Nephron progenitor cell (in vitro differentiated cells): ENCODE results near the gene FIBCD1.

ENCODE experiments used
- DNase-seq: peaks from one replicate; pipeline ENCODE4 v3.0.0; 2021
- H3K27ac Mint-ChIP-seq: 2 replicates; pipeline ENCODE4 v1.8.0; 2021; ENCODE audit warnings: mild to moderate bottlenecking, moderate library complexity, mixed read lengths
- H3K27me3 Mint-ChIP-seq: 2 replicates; pipeline ENCODE4 v1.8.0; 2021; ENCODE audit warnings: mild to moderate bottlenecking, low read depth, mixed read lengths; ENCODE audit not compliant: poor library complexity
- H3K36me3 Mint-ChIP-seq: 2 replicates; pipeline ENCODE4 v1.8.0; 2021; ENCODE audit warnings: low read depth, mixed read lengths
- H3K4me1 Mint-ChIP-seq: 2 replicates; pipeline ENCODE4 v1.8.0; 2021; ENCODE audit warnings: mixed read lengths
- H3K4me3 Mint-ChIP-seq: 2 replicates; pipeline ENCODE4 v1.8.0; 2021; ENCODE audit warnings: mild to moderate bottlenecking, moderate library complexity, mixed read lengths
- H3K9me3 Mint-ChIP-seq: 2 replicates; pipeline ENCODE4 v1.8.0; 2021; ENCODE audit warnings: mild to moderate bottlenecking, moderate library complexity, mixed read lengths
- CTCF ChIP-seq: fragments of 200-600 bp; sonication (generic); IDR thresholded peaks from 2 replicates; pipeline ENCODE4 v1.5.0; 2021; ENCODE audit warnings: antibody characterized with exemption

FIBCD1 gene

DNA sequence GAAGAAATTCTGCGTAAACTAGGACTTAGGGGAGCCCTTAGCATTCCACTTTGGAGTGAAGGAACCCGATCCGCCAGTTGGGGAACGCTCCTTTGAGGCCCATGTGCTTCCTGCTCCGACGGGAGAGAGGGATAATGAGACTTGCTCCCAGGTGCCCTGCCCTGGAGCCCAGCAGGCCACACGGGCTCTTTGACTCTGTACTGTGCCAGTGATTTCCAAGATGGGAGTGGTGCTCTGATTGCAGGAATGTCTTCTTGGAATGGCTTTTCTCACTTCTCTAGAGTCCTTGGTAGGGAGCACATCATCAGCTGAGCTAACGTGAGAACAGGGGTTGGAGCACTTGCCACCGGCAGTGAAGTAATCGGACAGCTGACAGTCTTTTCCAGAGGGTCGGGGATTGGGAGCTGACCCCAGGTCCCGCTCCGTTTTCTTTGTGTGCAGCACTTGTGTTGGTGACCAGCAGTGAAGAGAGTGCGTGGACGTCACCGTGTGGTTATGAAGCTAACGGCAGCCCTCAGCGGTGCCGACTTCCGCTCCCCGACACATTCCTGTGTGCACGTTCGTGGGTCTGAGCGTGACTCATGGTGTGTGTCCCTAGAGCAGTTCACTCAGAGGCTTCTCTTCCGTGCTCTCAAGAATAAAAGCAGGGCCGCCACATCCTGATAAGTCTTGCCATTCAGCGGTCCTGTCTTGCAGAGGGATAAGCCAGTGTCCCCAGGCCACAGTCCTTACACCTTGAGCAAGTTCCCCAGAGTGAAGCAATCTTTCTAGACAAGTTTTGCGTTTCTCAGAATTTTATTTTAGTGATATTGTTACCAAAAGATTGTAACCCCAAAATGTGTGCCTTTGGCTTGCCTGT, 78.4 kb downstream of the FIBCD1 start:
- Mint-ChIP-seq H3K9me3 (no peaks in the 10 kb centered on the region), H3K4me1 (peaks cover 62% of the 10 kb centered on the region), H3K4me3 (peak overlapping the region; percentile 4), H3K27ac (peak overlapping the region; percentile 93), H3K36me3 (peaks cover 70% of the 10 kb centered on the region), H3K27me3 (peaks cover 3% of the 10 kb centered on the region)
- no peak for TF ChIP-seq CTCF
- DNase-seq = no peak

- peaks cover 77% of the 10 kb centered on the region for H3K36me3 Mint-ChIP-seq
- peaks cover 64% of the 10 kb centered on the region for H3K4me1 Mint-ChIP-seq
- peak overlapping the region; percentile 81 for H3K27ac Mint-ChIP-seq
- peaks cover 3% of the 10 kb centered on the region for H3K27me3 Mint-ChIP-seq
- H3K4me3 Mint-ChIP-seq = no peak overlapping the region
- DNase-seq = no peak
- no peaks in the 10 kb centered on the region for H3K9me3 Mint-ChIP-seq
- no peak for TF ChIP-seq CTCF
Observed at GRCh38 chr9:130858739-130859705, 80.0 kb downstream of the FIBCD1 start.

DNA sequence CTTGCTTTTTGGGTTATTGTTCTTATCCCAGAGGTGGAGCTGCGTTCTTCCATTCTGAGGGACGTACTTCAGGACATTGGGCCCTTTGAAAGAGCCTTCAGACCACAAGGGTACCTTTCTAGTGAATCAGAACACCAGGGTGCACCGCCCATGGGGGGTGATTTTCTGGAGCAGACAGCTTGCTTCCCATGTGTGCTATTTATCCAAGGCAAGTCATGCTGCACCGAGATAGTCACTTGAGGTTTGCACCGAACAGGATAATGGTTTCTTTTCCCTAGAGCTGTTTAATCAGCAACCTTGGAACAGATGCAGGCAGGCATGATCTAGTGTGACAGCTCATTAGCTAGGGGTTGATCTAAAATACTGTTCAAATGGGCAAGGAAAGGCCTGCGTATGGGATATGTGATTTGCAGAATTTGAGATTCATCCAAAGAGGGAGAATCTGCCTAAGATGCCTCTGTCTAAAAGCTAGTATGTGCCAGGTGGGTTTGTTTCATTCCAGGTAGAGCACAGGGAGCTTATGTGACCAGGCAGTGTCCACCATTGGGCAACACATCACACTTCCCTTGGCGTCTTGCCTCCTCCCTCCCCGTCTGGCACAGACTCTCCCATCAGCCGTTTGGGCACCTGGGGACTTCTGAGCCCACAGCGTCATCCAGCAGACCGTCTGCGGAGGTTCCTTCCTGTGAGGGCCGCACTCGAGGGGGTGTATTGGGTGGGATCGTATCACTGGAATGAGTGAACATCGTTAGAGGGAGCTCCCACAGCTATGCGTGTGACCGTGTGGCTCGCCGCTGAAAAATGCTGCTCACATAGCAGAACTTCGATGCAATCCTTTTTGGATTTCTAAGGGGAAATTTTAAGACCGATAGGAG, 80.9 kb downstream of the FIBCD1 start:
- no peak for TF ChIP-seq CTCF
- H3K27ac Mint-ChIP-seq = peak overlapping the region; percentile 81
- peaks cover 61% of the 10 kb centered on the region for H3K4me1 Mint-ChIP-seq
- peaks cover 72% of the 10 kb centered on the region for H3K36me3 Mint-ChIP-seq
- H3K27me3 Mint-ChIP-seq = peaks cover 3% of the 10 kb centered on the region
- H3K4me3 Mint-ChIP-seq = no peak overlapping the region
- DNase-seq = no peak
- H3K9me3 Mint-ChIP-seq = no peaks in the 10 kb centered on the region

DNA sequence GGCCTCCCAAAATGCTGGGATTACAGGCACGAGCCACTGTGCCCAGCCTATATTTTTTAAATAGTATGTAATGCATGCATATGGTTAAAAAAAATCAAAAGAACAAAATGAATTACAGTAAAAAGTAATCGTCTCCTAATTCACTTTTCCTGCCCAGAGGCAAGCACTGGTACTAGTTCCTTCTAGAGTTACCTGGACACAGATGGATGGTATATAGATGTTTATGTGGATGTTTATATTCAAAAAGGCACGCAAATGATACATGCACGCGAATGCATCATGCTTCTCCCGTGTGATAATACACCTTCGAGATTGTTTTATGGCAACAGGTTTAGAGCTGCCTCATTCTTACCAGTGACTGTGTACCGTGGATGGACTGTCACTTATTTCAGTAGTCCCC, 82.6 kb downstream of the FIBCD1 start:
- no peaks in the 10 kb centered on the region for H3K27me3 Mint-ChIP-seq
- H3K36me3 Mint-ChIP-seq = peaks cover 66% of the 10 kb centered on the region
- no peaks in the 10 kb centered on the region for H3K9me3 Mint-ChIP-seq
- no peak for TF ChIP-seq CTCF
- H3K4me1 Mint-ChIP-seq = peaks cover 52% of the 10 kb centered on the region
- H3K4me3 Mint-ChIP-seq = no peak overlapping the region
- no peak for DNase-seq
- peak overlapping the region; percentile 59 for H3K27ac Mint-ChIP-seq

DNA sequence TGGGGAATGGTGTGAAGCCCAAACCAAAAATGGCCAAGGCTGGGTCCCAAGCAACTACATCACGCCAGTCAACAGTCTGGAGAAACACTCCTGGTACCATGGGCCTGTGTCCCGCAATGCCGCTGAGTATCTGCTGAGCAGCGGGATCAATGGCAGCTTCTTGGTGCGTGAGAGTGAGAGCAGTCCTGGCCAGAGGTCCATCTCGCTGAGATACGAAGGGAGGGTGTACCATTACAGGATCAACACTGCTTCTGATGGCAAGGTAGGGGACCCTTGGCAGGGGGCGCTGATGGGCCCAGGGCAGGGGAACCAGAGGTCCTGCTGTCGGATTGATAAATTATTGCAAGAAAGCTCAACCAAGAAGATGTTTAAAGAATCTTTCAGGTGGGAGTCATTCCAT, 84.2 kb downstream of the FIBCD1 start:
- Mint-ChIP-seq H3K4me1 (peaks cover 39% of the 10 kb centered on the region), H3K27ac (no peak overlapping the region)

More for the DNA sequence above, 84.2 kb downstream of the FIBCD1 start:
- H3K27me3 Mint-ChIP-seq = no peaks in the 10 kb centered on the region
- H3K9me3 Mint-ChIP-seq = peaks cover 3% of the 10 kb centered on the region
- TF ChIP-seq CTCF = no peak
- H3K4me3 Mint-ChIP-seq = no peak overlapping the region
- DNase-seq = no peak
- H3K36me3 Mint-ChIP-seq = peaks cover 68% of the 10 kb centered on the region
